Mammary epithelial cell (primary cell): ENCODE results near the gene CGNL1.

Experiments
- CTCF ChIP-seq, 2 donors: IDR thresholded peaks in 1 of 2; conservative IDR thresholded peaks in 1 of 2; 2 replicates each; pipeline ENCODE4 v1.5.1; 2011 to 2012; ENCODE audit warnings: inconsistent platforms in 2 of 2, low read length in 2 of 2, mild to moderate bottlenecking in 2 of 2, control low read depth in 1 of 2, low read depth in 1 of 2; ENCODE audit not compliant: insufficient read depth in 1 of 2; ENCODE audit errors: extremely low read depth in 1 of 2
- EZH2 ChIP-seq: IDR thresholded peaks from 2 replicates; pipeline ENCODE4 v1.6.1; 2012; ENCODE audit warnings: low read length, inconsistent platforms, borderline replicate concordance

- TF ChIP-seq CTCF (conservative IDR thresholded peaks at IDR 0.05 in 1 of 2, IDR thresholded peaks at IDR 0.05 in 1 of 2; ENCODE audit: extremely low read depth in 1 of 2, insufficient read depth in 1 of 2, low read depth in 1 of 2, low read length in 2 of 2) (no peak), EZH2 (no peak)
Observed at GRCh38 chr15:57583282-57583681, 207.0 kb downstream of the CGNL1 start.
